IgD-negative memory B cell (primary cell): ENCODE results near the gene ADD3. TPM values are rescaled to one million over a fixed set of nuclear protein-coding genes. Genes with fewer than 3 reads are reported as not detected.
"Not testable (repeated sequence)": the region's sequence is repeated elsewhere in the genome, so short reads cannot be mapped to it uniquely, and the experiment has no call there.

ENCODE experiments used
- H3K27ac Mint-ChIP-seq, 3 donors: one replicate each; pipeline ENCODE4 v1.8.0; 2020 to 2022; ENCODE audit warnings: mild to moderate bottlenecking in 3 of 3, mixed read lengths in 3 of 3, moderate library complexity in 1 of 3
- H3K27me3 Mint-ChIP-seq: one replicate; pipeline ENCODE4 v1.8.0; 2021; ENCODE audit warnings: mixed read lengths
- H3K36me3 Mint-ChIP-seq: one replicate; pipeline ENCODE4 v1.8.0; 2020; ENCODE audit warnings: mild to moderate bottlenecking, mixed read lengths
- H3K4me1 Mint-ChIP-seq, 3 donors: one replicate each; pipeline ENCODE4 v1.8.0; 2020 to 2022; ENCODE audit warnings: mixed read lengths in 3 of 3, mild to moderate bottlenecking in 1 of 3
- H3K4me3 Mint-ChIP-seq, 4 donors: one replicate each; pipeline ENCODE4 v1.8.0; 2020 to 2022; ENCODE audit warnings: mild to moderate bottlenecking in 4 of 4, mixed read lengths in 4 of 4, moderate library complexity in 3 of 4
- H3K9me3 Mint-ChIP-seq, 3 donors: one replicate each; pipeline ENCODE4 v1.8.0; 2020 to 2021; ENCODE audit warnings: mixed read lengths in 3 of 3, mild to moderate bottlenecking in 1 of 3
- polyA plus RNA-seq: library from polyadenylated mRNA; unstranded; fragments of 300-500 nt; fragmentation: Illumina TruSeq; gene quantifications from one replicate; pipeline ENCODE4 v1.2.3, GENCODE V29; 2021

ADD3 gene
- polyA plus RNA-seq, 1 donor from 2014 or later: 344 TPM

GRCh38 chr10:109972372-109973001 is 35.3 kb upstream of the ADD3 start:
- Mint-ChIP-seq H3K27me3 (peaks cover 8% of the 10 kb centered on the region), H3K36me3 (no peaks in the 10 kb centered on the region), H3K27ac (no peak overlapping the region), H3K4me1 (peaks cover 0 to 2% (median 2%) of the 10 kb centered on the region in 3 donors), H3K9me3 (no peaks in the 10 kb centered on the region), H3K4me3 (no peak overlapping the region)

- Mint-ChIP-seq H3K4me1 (peaks cover 0 to 2% (median 2%) of the 10 kb centered on the region in 3 donors), H3K4me3 (no peak overlapping the region), H3K9me3 (no peaks in the 10 kb centered on the region)
Observed at GRCh38 chr10:109973326-109973829, 34.4 kb upstream of the ADD3 start.

GRCh38 chr10:109974504-109975191 is 33.1 kb upstream of the ADD3 start:
- Mint-ChIP-seq H3K27me3 (peaks cover 3% of the 10 kb centered on the region), H3K4me1 (peaks cover 0 to 2% (median 0%) of the 10 kb centered on the region in 3 donors), H3K27ac (no peak overlapping the region), H3K9me3 (no peaks in the 10 kb centered on the region), H3K36me3 (no peaks in the 10 kb centered on the region), H3K4me3 (no peak overlapping the region)

More at GRCh38 chr10:109973326-109973829, 34.4 kb upstream of the ADD3 start:
- Mint-ChIP-seq H3K36me3 (no peaks in the 10 kb centered on the region), H3K27ac (no peak overlapping the region), H3K27me3 (peaks cover 8% of the 10 kb centered on the region)

- Mint-ChIP-seq H3K9me3 (no peaks in the 10 kb centered on the region), H3K36me3 (no peaks in the 10 kb centered on the region), H3K27me3 (peaks cover 3% of the 10 kb centered on the region), H3K27ac (no peak overlapping the region), H3K4me3 (no peak overlapping the region), H3K4me1 (peaks cover 0 to 2% (median 0%) of the 10 kb centered on the region in 3 donors)
Observed at GRCh38 chr10:109975244-109976190, 32.3 kb upstream of the ADD3 start.

- Mint-ChIP-seq H3K36me3 (no peaks in the 10 kb centered on the region), H3K27me3 (no peaks in the 10 kb centered on the region), H3K9me3 (no peaks in the 10 kb centered on the region), H3K4me1 (peaks cover 0 to 2% (median 0%) of the 10 kb centered on the region in 3 donors), H3K27ac (no peak overlapping the region), H3K4me3 (no peak overlapping the region)
Observed at GRCh38 chr10:109976681-109977080, 31.1 kb upstream of the ADD3 start.

- no peaks in the 10 kb centered on the region for H3K9me3 Mint-ChIP-seq
- H3K27ac Mint-ChIP-seq: no peak overlapping the region
Observed at GRCh38 chr10:109977382-109977806, 30.4 kb upstream of the ADD3 start.

GRCh38 chr10:109978481-109978880 is 29.3 kb upstream of the ADD3 start:
- Mint-ChIP-seq H3K27ac (no peak overlapping the region), H3K9me3 (no peaks in the 10 kb centered on the region), H3K36me3 (no peaks in the 10 kb centered on the region), H3K27me3 (no peaks in the 10 kb centered on the region), H3K4me1 (peaks cover 0 to 2% (median 0%) of the 10 kb centered on the region in 3 donors), H3K4me3 (no peak overlapping the region)

More at GRCh38 chr10:109977382-109977806, 30.4 kb upstream of the ADD3 start:
- no peak overlapping the region for H3K4me3 Mint-ChIP-seq
- peaks cover 0 to 2% (median 0%) of the 10 kb centered on the region in 3 donors for H3K4me1 Mint-ChIP-seq
- no peaks in the 10 kb centered on the region for H3K27me3 Mint-ChIP-seq
- H3K36me3 Mint-ChIP-seq: no peaks in the 10 kb centered on the region

GRCh38 chr10:109979215-109979614 is 28.6 kb upstream of the ADD3 start:
- Mint-ChIP-seq H3K27ac (no peak overlapping the region), H3K27me3 (peaks cover 2% of the 10 kb centered on the region), H3K9me3 (no peaks in the 10 kb centered on the region), H3K36me3 (no peaks in the 10 kb centered on the region), H3K4me3 (no peak overlapping the region), H3K4me1 (peaks cover 0 to 4% (median 2%) of the 10 kb centered on the region in 3 donors)

GRCh38 chr10:109981650-109982049 is 26.1 kb upstream of the ADD3 start:
- no peaks in the 10 kb centered on the region for H3K36me3 Mint-ChIP-seq
- peaks cover 0 to 4% (median under 1%) of the 10 kb centered on the region in 3 donors for H3K4me1 Mint-ChIP-seq
- peaks cover 0 to 5% (median 0%) of the 10 kb centered on the region in 3 donors for H3K9me3 Mint-ChIP-seq
- H3K4me3 Mint-ChIP-seq: no peak overlapping the region
- no peak overlapping the region for H3K27ac Mint-ChIP-seq
- H3K27me3 Mint-ChIP-seq: peaks cover 2% of the 10 kb centered on the region

GRCh38 chr10:109982123-109982522 is 25.7 kb upstream of the ADD3 start:
- peaks cover 2% of the 10 kb centered on the region for H3K27me3 Mint-ChIP-seq
- H3K36me3 Mint-ChIP-seq: no peaks in the 10 kb centered on the region
- no peak overlapping the region for H3K27ac Mint-ChIP-seq
- peaks cover 0 to 4% (median 0%) of the 10 kb centered on the region in 3 donors for H3K4me1 Mint-ChIP-seq
- no peak overlapping the region for H3K4me3 Mint-ChIP-seq
- peaks cover 0 to 5% (median 2%) of the 10 kb centered on the region in 3 donors for H3K9me3 Mint-ChIP-seq

- H3K4me1 Mint-ChIP-seq: peaks cover 0 to 4% (median 0%) of the 10 kb centered on the region in 3 donors
- H3K27ac Mint-ChIP-seq: no peak overlapping the region
- H3K9me3 Mint-ChIP-seq: peaks cover 0 to 7% (median 2%) of the 10 kb centered on the region in 3 donors
- peaks cover 2% of the 10 kb centered on the region for H3K27me3 Mint-ChIP-seq
- H3K36me3 Mint-ChIP-seq: no peaks in the 10 kb centered on the region
- H3K4me3 Mint-ChIP-seq: no peak overlapping the region
Observed at GRCh38 chr10:109982812-109983211, 25.0 kb upstream of the ADD3 start.

GRCh38 chr10:109984013-109984412 is 23.8 kb upstream of the ADD3 start:
- Mint-ChIP-seq H3K4me1 (peaks cover 0 to 4% (median 0%) of the 10 kb centered on the region in 3 donors), H3K27ac (no peak overlapping the region), H3K27me3 (peaks cover 2% of the 10 kb centered on the region), H3K4me3 (no peak overlapping the region), H3K9me3 (peaks cover 0 to 14% (median 6%) of the 10 kb centered on the region in 3 donors), H3K36me3 (no peaks in the 10 kb centered on the region)

GRCh38 chr10:109985768-109986167 is 22.0 kb upstream of the ADD3 start:
- H3K4me1 Mint-ChIP-seq, H3K27ac Mint-ChIP-seq, H3K36me3 Mint-ChIP-seq, H3K4me3 Mint-ChIP-seq, H3K27me3 Mint-ChIP-seq: not testable (repeated sequence)
- H3K9me3 Mint-ChIP-seq: peaks cover 0 to 14% (median 8%) of the 10 kb centered on the region in 3 donors

GRCh38 chr10:109987452-109988211 is 20.2 kb upstream of the ADD3 start:
- Mint-ChIP-seq H3K4me3 (no peak overlapping the region), H3K9me3 (peaks cover 0 to 14% (median 8%) of the 10 kb centered on the region in 3 donors), H3K27me3 (peaks cover 2% of the 10 kb centered on the region), H3K27ac (no peak overlapping the region), H3K4me1 (peaks cover 0 to 5% (median 0%) of the 10 kb centered on the region in 3 donors), H3K36me3 (no peaks in the 10 kb centered on the region)
